DND-41 (cell line): ENCODE results near the gene ABLIM1.

Experiments
- CTCF ChIP-seq: IDR thresholded peaks from 2 replicates; pipeline ENCODE4 v1.5.1; 2012; ENCODE audit warnings: borderline replicate concordance, low read length, moderate library complexity, mild to moderate bottlenecking; ENCODE audit not compliant: poor library complexity, severe bottlenecking; ENCODE audit errors: extremely low read depth
- EZH2 ChIP-seq: IDR thresholded peaks from 3 replicates; pipeline ENCODE4 v1.6.1; 2012; ENCODE audit warnings: borderline replicate concordance, low read depth, mild to moderate bottlenecking, moderate library complexity, low read length, inconsistent platforms; ENCODE audit not compliant: severe bottlenecking

- TF ChIP-seq EZH2 (no peak), CTCF (no peak)
Measured at GRCh38 chr10:114401195-114401791, 256.8 kb downstream of the ABLIM1 start.
